K562 (cell line): ENCODE data around the gene VPS13D. TPM values are rescaled to one million over a fixed set of nuclear protein-coding genes. Genes with fewer than 3 reads are reported as not detected.

ENCODE experiments used
- ATAC-seq: fragments of 200-7000 bp; cut with Tn5 transposase; 3 replicates; pipeline ENCODE4 v1.9.1; 2020; ENCODE audit warnings: moderate library complexity
- BruUV-seq: library from RNA; stranded (reverse); fragments of 400-500 nt; replicated peaks from 2 replicates; lab custom pipeline; 2021; lab: Mats Ljungman, UMichigan
- CTCF ChIA-PET: fragments of 300-600 bp; formaldehyde crosslinking; extraction: SDS; loops from one replicate; lab custom pipeline; 2021; ENCODE audit warnings: low intra/inter-chr PET ratio; lab: Yijun Ruan, JAX
- POLR2A ChIA-PET: fragments of 300-600, 350-650 bp; sonication (Branson Sonifier 250); formaldehyde crosslinking; extraction: SDS; loops from one replicate; lab custom pipeline; 2021; ENCODE audit warnings: antibody characterized with exemption, inconsistent platforms; lab: Yijun Ruan, JAX
- DNase-seq, 4 experiments: peaks; one replicate each; pipeline versions ENCODE4 v3.0.0 to v3.0.0-alpha.2; 2011 to 2018; ENCODE audit warnings: low spot score in 3 of 4, mixed read lengths in 3 of 4; ENCODE audit errors: extremely low read depth in 1 of 4
- FAIRE-seq: peaks from 2 replicates; lab custom pipeline; 2011; peaks lifted over from hg19 to GRCh38; lab: Jason Lieb, UNC
- H2AFZ ChIP-seq: 2 replicates; pipeline ENCODE4 v1.6.0; 2011; ENCODE audit warnings: low read depth, low read length, control low read depth, inconsistent platforms
- H3K27ac ChIP-seq: fragments of 200-600 bp; 3 replicates; pipeline ENCODE4 v1.8.0; 2011; ENCODE audit warnings: low read depth, mild to moderate bottlenecking, control low read depth, inconsistent platforms, low read length, moderate library complexity, mixed read lengths; ENCODE audit errors: extremely low read depth
- H3K27me3 ChIP-seq, 2 experiments: fragments of 300-600 bp in 1 of 2; 2 replicates in 1 of 2; 3 replicates in 1 of 2; pipeline versions ENCODE4 v1.6.0 to v1.8.0; 2011; ENCODE audit warnings: inconsistent platforms in 2 of 2, low read length in 2 of 2, mild to moderate bottlenecking in 1 of 2, mixed read lengths in 1 of 2, moderate library complexity in 1 of 2; ENCODE audit not compliant: control insufficient read depth in 2 of 2, insufficient read depth in 2 of 2
- H3K36me3 ChIP-seq: fragments of 300-600 bp; 3 replicates; pipeline ENCODE4 v1.8.0; 2011; ENCODE audit warnings: mild to moderate bottlenecking, low read length, inconsistent platforms; ENCODE audit not compliant: control insufficient read depth, insufficient read depth
- H3K4me1 ChIP-seq, 2 experiments: fragments of 200-600 bp in 1 of 2; replicated peaks in 1 of 2; 2 replicates in 1 of 2; 3 replicates in 1 of 2; pipeline versions ENCODE4 v1.5.1 to v1.8.0; 2011; ENCODE audit warnings: inconsistent platforms in 2 of 2, low read length in 2 of 2, mild to moderate bottlenecking in 1 of 2, mixed read lengths in 1 of 2, moderate library complexity in 1 of 2; ENCODE audit not compliant: control insufficient read depth in 2 of 2, insufficient read depth in 2 of 2
- H3K4me2 ChIP-seq: 2 replicates; pipeline ENCODE4 v1.6.1; 2011; ENCODE audit warnings: low read length, control low read depth, inconsistent platforms, mixed read lengths; ENCODE audit not compliant: insufficient read depth
- H3K4me3 ChIP-seq: fragments of 200-600 bp; sonication (generic), shearing (Covaris generic); 2 replicates; pipeline ENCODE4 v1.5.1; 2016; ENCODE audit warnings: control low read depth, inconsistent platforms
- H3K79me2 ChIP-seq: fragments of 200-600 bp; 3 replicates; pipeline ENCODE4 v1.8.0; 2011; ENCODE audit warnings: low read length, inconsistent platforms; ENCODE audit not compliant: control insufficient read depth, insufficient read depth
- H3K9ac ChIP-seq, 2 experiments: 2 replicates each; pipeline versions ENCODE4 v1.6.0 to v1.6.1; 2011; ENCODE audit warnings: low read depth in 2 of 2, low read length in 2 of 2, control low read depth in 1 of 2, inconsistent platforms in 1 of 2, mild to moderate bottlenecking in 1 of 2, mixed read lengths in 1 of 2; ENCODE audit not compliant: insufficient read depth in 1 of 2
- H3K9me1 ChIP-seq: one replicate; pipeline ENCODE4 v1.6.0; 2011; ENCODE audit warnings: inconsistent platforms, mild to moderate bottlenecking, low read length, moderate library complexity; ENCODE audit not compliant: control insufficient read depth, insufficient read depth
- H3K9me3 ChIP-seq: replicated peaks from 2 replicates; pipeline ENCODE4 v1.5.1; 2011; ENCODE audit warnings: low read depth, low read length, inconsistent platforms; ENCODE audit not compliant: control insufficient read depth, insufficient read depth
- H4K20me1 ChIP-seq: replicated peaks from 2 replicates; pipeline ENCODE4 v1.6.1; 2011; ENCODE audit warnings: low read length, inconsistent platforms, mixed read lengths; ENCODE audit not compliant: control insufficient read depth, insufficient read depth
- KDM5B ChIP-seq: fragments of 200-600 bp; sonication (generic); IDR thresholded peaks from 2 replicates; pipeline ENCODE4 v1.6.1; 2012; ENCODE audit warnings: low read depth, mild to moderate bottlenecking, moderate library complexity, low read length, control low read depth, inconsistent platforms; ENCODE audit not compliant: insufficient replicate concordance
- SMARCB1 ChIP-seq: IDR thresholded peaks from 2 replicates; pipeline ENCODE4 v1.6.1; 2011; ENCODE audit warnings: improper control_type of control experiment, low read depth; ENCODE audit not compliant: insufficient read length
- ZNF407 ChIP-seq: fragments of 450-650 bp; IDR thresholded peaks from 2 replicates; pipeline ENCODE4 v1.6.1; 2016; ENCODE audit warnings: low read depth
- WGBS: fragments of 100-300 bp; shearing (Covaris generic); methylation state at CpG from one replicate; pipeline ENCODE4 v1.1.6; 2016; ENCODE audit warnings: low coverage, mixed read lengths; ENCODE audit not compliant: insufficient coverage; ENCODE audit errors: missing lambda C conversion rate; 5-methylcytosine and 5-hydroxymethylcytosine counted together
- in situ Hi-C: fragments of 300-500 bp; cut with MboI; formaldehyde crosslinking; loops from 4 replicates; pipeline ENCODE4 v1.15.0; 2018; ENCODE audit warnings: inconsistent platforms, mixed read lengths
- intact Hi-C: fragments of 100-400 bp; cut with micrococcal nuclease; formaldehyde crosslinking; loops from 2 replicates; pipeline ENCODE4 v1.14.2; 2022
- polyA plus RNA-seq, 8 experiments: library from polyadenylated mRNA; depleted of rRNA in 4 of 8; stranded (reverse) in 5 of 8; unstranded in 3 of 8; fragments of >200 nt; fragmentation: Nextera tagmentation in 2 of 8; fragmentation: Illumina TruSeq in 1 of 8; extraction: Ambion mirVana in 2 of 8; extraction: Trizol in 1 of 8; gene quantifications; 2 replicates each; pipeline versions ENCODE4 v1.2.1 to v1.2.3, GENCODE V29; 2011 to 2014; ENCODE audit warnings: inconsistent platforms in 1 of 8, missing spikeins in 1 of 8
- total RNA-seq, 7 experiments: library from RNA; depleted of rRNA in 6 of 7; stranded (reverse); fragments of >200 nt in 6 of 7; fragmentation: Illumina TruSeq in 2 of 7; extraction: Trizol in 2 of 7; gene quantifications; 2 replicates each; pipeline versions ENCODE4 v1.2.1 to v1.2.3, GENCODE V29; 2011 to 2021; ENCODE audit warnings: low replicate concordance in 1 of 7

The VPS13D gene
- total and polyA plus RNA-seq, 9 of the 15 experiments (the other 6 are each of a cell fraction or from before 2014, with no cell fraction given), result 6.1 to 51.5 (median 38.5) TPM

- Histone ChIP-seq H3K9ac (no peak overlapping the region), H3K4me2 (no peak overlapping the region), H3K27ac (no peak overlapping the region), H3K79me2 (no peaks in the 10 kb centered on the region), H3K4me1 (peaks cover 22 to 27% of the 10 kb centered on the region in 2 experiments; a peak in 4 of 5 replicates), H3K27me3 (no peaks in the 10 kb centered on the region), H2AFZ (0 out of 2 replicates have a peak overlapping the region, but pooled peaks have one; percentile 11), H3K4me3 (no peak overlapping the region), H3K9me3 (no peaks in the 10 kb centered on the region)
- ChIA-PET CTCF (no interaction called here), POLR2A (no interaction called here)
- no peak for DNase-seq
- ATAC-seq, result no peak
- 91% methylated on average over 8 of the region's 8 CpGs for WGBS
- FAIRE-seq, result no peak
- no TSS peak for BruUV-seq
- intact Hi-C loops, result loop anchor here (5.0 kb wide), 1 partner anchor 107 kb away; no protein-coding TSS in a partner anchor
- in situ Hi-C loops, result no loop called here
- TF ChIP-seq KDM5B (peak; percentile 26), ZNF407 (no peak), SMARCB1 (no peak)
- TF ChIP-seq, all 486 proteins: peak for 1
- Histone ChIP-seq H3K9me1 (no peaks in the 10 kb centered on the region), H3K36me3 (peaks cover 14% of the 10 kb centered on the region), H4K20me1 (no peaks in the 10 kb centered on the region)
Measured at GRCh38 chr1:12514590-12514989, 284.8 kb downstream of the VPS13D start.
